Measurements from ENCODE around the gene ABCC2. TPM values are rescaled to one million over a fixed set of nuclear protein-coding genes. Genes with fewer than 3 reads are reported as not detected.

The ABCC2 gene
- total RNA-seq, 4 donors from 2014 or later = 0.84 to 9.1 (median 1.5) TPM

DNA sequence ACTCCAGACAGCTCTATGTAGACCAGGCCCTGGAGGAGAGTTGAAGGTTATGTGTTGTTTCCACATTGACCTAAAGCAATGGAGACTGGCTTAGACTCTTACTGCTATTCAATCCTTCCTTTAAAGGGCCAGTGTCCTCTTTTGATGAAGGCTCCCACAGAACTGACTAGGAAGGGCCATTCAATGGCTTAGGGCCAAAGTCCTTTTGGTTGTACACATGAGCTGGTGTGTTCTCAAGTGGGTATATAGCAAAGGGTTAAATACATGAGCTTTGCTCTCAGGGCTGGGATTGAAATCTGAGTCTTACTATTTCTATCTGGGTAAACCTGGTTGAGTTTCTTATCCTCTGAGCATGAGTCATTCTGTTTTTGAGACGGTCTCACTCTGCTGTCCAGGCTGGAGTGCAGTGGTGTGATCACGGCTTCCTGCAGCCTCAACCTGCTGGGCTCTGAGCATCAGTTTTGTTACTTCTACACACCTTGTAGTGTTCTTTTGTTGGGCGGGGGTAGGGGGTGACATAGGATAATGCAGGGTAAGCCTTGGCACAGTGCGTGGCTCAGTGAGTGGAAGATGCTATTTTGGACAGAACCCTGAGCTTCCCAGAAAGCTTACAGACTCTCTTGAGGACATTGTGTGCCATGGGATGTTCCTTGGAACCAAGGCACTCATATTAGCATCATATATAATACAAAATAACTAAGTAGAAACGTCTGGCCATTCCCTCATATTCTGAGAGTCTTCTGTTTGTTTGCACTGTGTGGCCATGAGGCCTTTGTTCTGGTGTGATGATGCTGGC, 90.1 kb downstream of the ABCC2 start:
- TF ChIP-seq, protein P1, sequence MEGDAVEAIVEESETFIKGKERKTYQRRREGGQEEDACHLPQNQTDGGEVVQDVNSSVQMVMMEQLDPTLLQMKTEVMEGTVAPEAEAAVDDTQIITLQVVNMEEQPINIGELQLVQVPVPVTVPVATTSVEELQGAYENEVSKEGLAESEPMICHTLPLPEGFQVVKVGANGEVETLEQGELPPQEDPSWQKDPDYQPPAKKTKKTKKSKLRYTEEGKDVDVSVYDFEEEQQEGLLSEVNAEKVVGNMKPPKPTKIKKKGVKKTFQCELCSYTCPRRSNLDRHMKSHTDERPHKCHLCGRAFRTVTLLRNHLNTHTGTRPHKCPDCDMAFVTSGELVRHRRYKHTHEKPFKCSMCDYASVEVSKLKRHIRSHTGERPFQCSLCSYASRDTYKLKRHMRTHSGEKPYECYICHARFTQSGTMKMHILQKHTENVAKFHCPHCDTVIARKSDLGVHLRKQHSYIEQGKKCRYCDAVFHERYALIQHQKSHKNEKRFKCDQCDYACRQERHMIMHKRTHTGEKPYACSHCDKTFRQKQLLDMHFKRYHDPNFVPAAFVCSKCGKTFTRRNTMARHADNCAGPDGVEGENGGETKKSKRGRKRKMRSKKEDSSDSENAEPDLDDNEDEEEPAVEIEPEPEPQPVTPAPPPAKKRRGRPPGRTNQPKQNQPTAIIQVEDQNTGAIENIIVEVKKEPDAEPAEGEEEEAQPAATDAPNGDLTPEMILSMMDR (IDR thresholded peaks at IDR 0.05) = no peak
- ATAC-seq (ENCODE audit: low FRiP score) (no peak), DNase-seq (ENCODE audit: low spot score) (no peak)

DNA sequence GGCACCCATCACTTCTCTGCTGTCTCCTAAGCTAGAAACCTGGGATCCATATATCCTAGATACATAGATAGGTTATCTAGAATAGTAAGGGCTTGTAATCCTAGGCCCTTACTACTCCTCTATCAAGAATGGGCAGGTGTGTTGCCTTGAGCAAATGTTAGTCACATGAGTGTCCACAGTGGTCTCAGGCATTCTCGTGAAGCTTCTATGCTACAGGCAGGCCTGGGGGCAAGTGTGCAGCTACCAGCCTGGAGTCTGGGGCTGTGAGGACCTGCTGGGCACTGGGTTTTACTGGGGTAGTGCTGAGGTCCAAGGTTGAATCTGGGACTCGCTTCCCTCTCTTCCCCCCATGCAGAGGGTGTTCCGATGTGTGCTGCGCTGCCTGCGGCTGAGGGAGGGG, 91.4 kb downstream of the ABCC2 start:
- no peak for ATAC-seq (ENCODE audit: low FRiP score)
- DNase-seq (ENCODE audit: low spot score) = no peak
- TF ChIP-seq, protein P1 (IDR thresholded peaks at IDR 0.05) = no peak

DNA sequence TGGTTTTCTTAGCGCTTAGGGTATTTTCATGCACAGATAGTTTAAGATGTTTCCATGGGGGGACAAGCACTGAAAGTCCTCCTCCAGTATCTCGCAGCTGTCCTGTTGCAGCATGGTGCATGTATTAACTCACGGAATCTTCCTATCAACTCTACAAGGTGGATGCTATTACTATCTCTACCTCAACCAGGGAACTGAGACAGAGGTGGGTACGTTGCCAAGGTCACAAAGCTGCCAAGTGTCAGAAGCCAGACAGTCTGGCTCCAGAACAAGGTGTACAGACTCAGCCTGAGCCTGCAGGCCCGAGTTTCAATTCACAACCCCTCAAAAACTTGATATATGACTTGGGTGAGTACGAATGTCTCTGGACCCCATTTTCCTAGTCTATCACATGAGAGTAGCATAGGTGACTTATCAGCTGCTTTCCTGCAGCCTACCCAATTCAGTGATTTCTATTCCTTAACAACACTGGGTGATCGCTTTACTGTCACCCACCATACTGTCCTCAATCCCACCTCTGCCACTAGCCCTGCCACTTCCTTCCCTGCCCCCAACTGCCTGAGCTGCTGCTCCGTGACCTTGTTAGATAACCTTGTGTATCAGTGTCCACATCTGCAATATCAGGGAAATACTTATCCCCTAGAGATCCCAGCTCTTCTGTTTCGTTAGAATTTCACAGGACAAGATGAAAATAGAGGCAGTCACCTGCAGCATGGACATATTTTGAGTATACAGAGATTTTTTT, 92.1 kb downstream of the ABCC2 start:
- TF ChIP-seq, protein P1 (IDR thresholded peaks at IDR 0.05) = no peak
- ATAC-seq (ENCODE audit: low FRiP score) (no peak), DNase-seq (ENCODE audit: low spot score) (no peak)

DNA sequence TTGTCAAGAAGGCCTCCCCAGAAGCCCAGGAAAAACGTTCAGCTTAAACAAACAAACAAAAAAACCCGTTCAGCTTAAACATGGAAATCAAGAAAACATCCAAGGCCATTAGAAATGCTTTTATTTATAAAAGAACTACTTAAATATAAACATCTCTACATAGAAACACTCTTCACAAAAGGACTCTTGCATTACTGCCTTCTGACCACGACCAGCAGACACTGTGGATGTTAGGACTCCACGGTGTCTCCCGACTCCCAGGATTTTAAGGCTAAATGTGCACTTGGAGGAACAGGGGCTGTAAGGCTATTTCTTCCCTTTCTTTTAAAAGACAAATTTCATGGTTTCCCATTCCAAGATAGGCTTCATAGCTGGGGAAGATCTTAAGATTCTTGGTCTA, 93.0 kb downstream of the ABCC2 start:
- no peak for DNase-seq (ENCODE audit: low spot score)
- ATAC-seq (ENCODE audit: low FRiP score) = no peak
- TF ChIP-seq, protein P1 (IDR thresholded peaks at IDR 0.05) = no peak

DNA sequence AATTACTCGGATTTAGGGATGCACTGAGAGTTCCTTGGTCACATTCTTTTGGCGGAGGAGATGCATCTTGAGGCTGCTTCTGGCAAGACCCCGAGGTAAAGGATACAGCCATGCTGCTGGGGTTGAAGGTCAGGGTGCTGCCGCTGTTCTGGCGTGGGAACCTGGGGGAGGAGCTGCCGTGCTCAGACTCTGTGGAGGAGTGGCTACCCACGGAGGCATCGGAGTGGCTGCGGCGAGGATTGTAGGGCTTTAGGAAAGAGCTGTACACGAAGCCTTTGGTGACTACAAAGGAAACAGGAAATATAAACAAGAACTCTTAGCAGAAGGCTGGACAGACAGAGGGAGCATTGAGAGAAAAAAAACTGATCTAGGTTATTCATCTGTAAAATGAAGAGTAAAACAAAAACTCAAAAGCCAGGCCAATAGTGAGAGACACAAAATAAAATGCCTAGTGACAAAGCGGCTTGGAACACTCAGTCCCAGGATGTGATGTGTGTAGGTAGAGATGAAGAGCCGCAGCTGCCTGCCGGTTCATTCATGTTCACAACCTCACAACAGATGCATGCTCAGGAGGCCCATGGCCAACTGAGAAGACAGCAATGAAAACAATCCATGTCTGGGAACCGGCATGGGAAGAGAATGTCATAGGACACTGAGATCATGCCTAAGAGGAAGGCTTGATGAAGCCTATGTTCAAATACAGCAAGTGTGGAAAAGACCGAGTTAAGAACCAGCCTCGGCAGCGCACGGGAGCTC, 97.8 kb downstream of the ABCC2 start:
- DNase-seq (ENCODE audit: low spot score) (no peak), ATAC-seq (ENCODE audit: low FRiP score) (no peak)
- TF ChIP-seq, protein P1 (IDR thresholded peaks at IDR 0.05) = no peak

DNA sequence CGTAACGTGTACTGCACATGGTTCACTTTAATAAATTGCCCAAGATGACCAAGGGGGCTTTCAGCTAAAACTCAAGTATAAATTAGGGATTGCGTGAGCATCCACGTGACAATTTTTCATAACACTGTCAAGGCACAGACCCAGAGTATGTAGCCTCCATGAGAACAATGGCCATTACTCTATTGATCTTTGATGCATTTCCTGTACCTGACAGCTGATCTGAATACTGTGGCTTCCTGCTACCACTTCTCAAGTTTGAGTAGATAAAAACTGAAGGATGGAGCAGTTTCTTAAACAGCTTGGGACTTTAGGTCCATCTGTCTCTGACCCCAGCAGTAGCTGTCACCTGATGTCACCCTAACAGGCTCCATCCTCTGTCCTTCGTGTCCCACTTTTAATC, 98.9 kb downstream of the ABCC2 start:
- no peak for ATAC-seq (ENCODE audit: low FRiP score)
- no peak for DNase-seq (ENCODE audit: low spot score)
- TF ChIP-seq, protein P1 (IDR thresholded peaks at IDR 0.05) = no peak
